Suprapubic skin (tissue), 4 donors: ENCODE measurements around the gene SH3PXD2B. TPM values are rescaled to one million over a fixed set of nuclear protein-coding genes. Genes with fewer than 3 reads are reported as not detected.
"Not testable (repeated sequence)": the region's sequence is repeated elsewhere in the genome, so short reads cannot be mapped to it uniquely, and the experiment has no call there.

Experiments
- DNase-seq, 2 donors: peaks; one replicate each; pipeline ENCODE4 v3.0.0-alpha.2; 2019; ENCODE audit warnings: low spot score in 2 of 2
- H3K27ac ChIP-seq: fragments of 200-600 bp; sonication (generic); one replicate; pipeline ENCODE4 v1.5.1; 2019
- H3K27me3 ChIP-seq: fragments of 200-600 bp; sonication (generic); one replicate; pipeline ENCODE4 v1.5.1; 2019
- H3K36me3 ChIP-seq: fragments of 200-600 bp; sonication (generic); one replicate; pipeline ENCODE4 v1.5.1; 2019
- H3K4me1 ChIP-seq: fragments of 200-600 bp; sonication (generic); one replicate; pipeline ENCODE4 v1.5.1; 2019
- H3K4me3 ChIP-seq: fragments of 200-600 bp; sonication (generic); one replicate; pipeline ENCODE4 v1.5.1; 2019; ENCODE audit warnings: mild to moderate bottlenecking
- H3K9me3 ChIP-seq: fragments of 200-600 bp; sonication (generic); one replicate; pipeline ENCODE4 v1.5.1; 2019
- EP300 ChIP-seq: sonication (generic); formaldehyde crosslinking; IDR thresholded peaks from one replicate; pipeline ENCODE4 v1.6.1; 2017; ENCODE audit warnings: antibody characterized with exemption
- POLR2A ChIP-seq, 2 donors: fragments of 450-650 bp; IDR thresholded peaks; one replicate each; pipeline ENCODE4 v1.6.1; 2017; ENCODE audit warnings: antibody characterized with exemption in 2 of 2, mild to moderate bottlenecking in 2 of 2, moderate library complexity in 2 of 2
- POLR2AphosphoS5 ChIP-seq, 3 donors: sonication (generic); formaldehyde crosslinking; IDR thresholded peaks; one replicate each; pipeline ENCODE4 v1.6.1; 2017; ENCODE audit warnings: antibody characterized with exemption in 3 of 3
- WGBS: methylation state at CpG from one replicate; pipeline ENCODE4 v1.1.5; 2018; 5-methylcytosine and 5-hydroxymethylcytosine counted together
- total RNA-seq, 4 donors: library from RNA; depleted of rRNA; stranded (reverse); fragments of >200 nt; gene quantifications; one replicate each; pipeline ENCODE4 v1.1.0, GENCODE V29; 2016
- TF ChIP-seq, protein P1 (sequence below), 2 donors: fragments of 200-600 bp in 1 of 2; fragments of 450-650 bp in 1 of 2; sonication (generic) in 1 of 2; IDR thresholded peaks; one replicate each; pipeline ENCODE4 v1.5.1; 2016 to 2019; ENCODE audit warnings: antibody characterized with exemption in 2 of 2, mild to moderate bottlenecking in 1 of 2, moderate library complexity in 1 of 2

SH3PXD2B gene
- total RNA-seq, 4 donors from 2014 or later = 29.1 to 42.1 (median 31.3) TPM

DNA sequence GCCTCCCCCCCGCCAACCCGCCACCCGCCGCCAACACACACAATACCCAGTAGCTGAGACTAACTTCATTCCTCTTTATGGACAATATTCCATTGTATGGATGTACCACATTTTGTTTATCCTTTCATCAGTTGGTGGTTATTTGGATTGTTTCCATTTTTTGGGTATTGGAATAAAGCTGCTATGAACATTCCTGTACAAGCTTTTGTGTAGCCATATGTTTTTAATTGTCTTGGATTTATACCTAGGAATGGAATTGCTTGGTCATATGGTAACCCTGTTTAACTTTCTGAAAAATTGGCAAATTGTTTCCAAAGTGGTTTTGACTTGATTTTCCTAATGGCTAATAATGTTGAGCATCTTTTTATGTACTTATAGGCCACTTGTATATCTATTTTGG is 165.9 kb downstream of the SH3PXD2B start:
- H3K4me1 ChIP-seq = peaks cover 16% of the 10 kb centered on the region
- H3K27me3 ChIP-seq = no peaks in the 10 kb centered on the region
- no peak for DNase-seq
- no peak overlapping the region for H3K4me3 ChIP-seq
- TF ChIP-seq, protein P1, sequence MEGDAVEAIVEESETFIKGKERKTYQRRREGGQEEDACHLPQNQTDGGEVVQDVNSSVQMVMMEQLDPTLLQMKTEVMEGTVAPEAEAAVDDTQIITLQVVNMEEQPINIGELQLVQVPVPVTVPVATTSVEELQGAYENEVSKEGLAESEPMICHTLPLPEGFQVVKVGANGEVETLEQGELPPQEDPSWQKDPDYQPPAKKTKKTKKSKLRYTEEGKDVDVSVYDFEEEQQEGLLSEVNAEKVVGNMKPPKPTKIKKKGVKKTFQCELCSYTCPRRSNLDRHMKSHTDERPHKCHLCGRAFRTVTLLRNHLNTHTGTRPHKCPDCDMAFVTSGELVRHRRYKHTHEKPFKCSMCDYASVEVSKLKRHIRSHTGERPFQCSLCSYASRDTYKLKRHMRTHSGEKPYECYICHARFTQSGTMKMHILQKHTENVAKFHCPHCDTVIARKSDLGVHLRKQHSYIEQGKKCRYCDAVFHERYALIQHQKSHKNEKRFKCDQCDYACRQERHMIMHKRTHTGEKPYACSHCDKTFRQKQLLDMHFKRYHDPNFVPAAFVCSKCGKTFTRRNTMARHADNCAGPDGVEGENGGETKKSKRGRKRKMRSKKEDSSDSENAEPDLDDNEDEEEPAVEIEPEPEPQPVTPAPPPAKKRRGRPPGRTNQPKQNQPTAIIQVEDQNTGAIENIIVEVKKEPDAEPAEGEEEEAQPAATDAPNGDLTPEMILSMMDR (IDR thresholded peaks at IDR 0.05) = no peak
- TF ChIP-seq POLR2A (IDR thresholded peaks at IDR 0.05) (no peak), POLR2AphosphoS5 (IDR thresholded peaks at IDR 0.05) (no peak), EP300 (no peak)
- no peaks in the 10 kb centered on the region for H3K36me3 ChIP-seq
- no peak overlapping the region for H3K27ac ChIP-seq
- WGBS = 96% methylated on average over 4 of the region's 4 CpGs
- H3K9me3 ChIP-seq = no peaks in the 10 kb centered on the region

DNA sequence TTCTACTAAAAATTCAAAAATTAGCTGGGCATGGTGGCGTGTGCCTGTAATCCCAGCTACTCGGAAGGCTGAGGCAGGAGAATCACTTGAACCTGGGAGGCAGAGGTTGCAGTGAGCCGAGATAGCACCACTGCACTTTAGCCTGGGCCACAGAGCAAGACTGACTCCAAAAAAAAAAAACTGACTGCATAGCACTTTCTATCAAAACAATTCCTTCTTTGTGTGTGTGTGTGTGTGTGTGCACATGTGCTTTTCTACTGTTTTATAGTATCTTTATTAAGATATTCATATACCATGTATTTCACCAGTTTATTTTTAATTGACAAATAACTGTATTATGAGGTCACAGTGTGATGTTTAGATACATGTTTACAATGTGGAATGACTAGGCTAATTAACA is 167.2 kb downstream of the SH3PXD2B start:
- not testable (repeated sequence) for H3K4me3 ChIP-seq, H3K27me3 ChIP-seq, H3K36me3 ChIP-seq, H3K27ac ChIP-seq, DNase-seq, H3K9me3 ChIP-seq
- peaks cover 20% of the 10 kb centered on the region for H3K4me1 ChIP-seq
- 94% methylated on average over 3 of the region's 3 CpGs for WGBS

DNA sequence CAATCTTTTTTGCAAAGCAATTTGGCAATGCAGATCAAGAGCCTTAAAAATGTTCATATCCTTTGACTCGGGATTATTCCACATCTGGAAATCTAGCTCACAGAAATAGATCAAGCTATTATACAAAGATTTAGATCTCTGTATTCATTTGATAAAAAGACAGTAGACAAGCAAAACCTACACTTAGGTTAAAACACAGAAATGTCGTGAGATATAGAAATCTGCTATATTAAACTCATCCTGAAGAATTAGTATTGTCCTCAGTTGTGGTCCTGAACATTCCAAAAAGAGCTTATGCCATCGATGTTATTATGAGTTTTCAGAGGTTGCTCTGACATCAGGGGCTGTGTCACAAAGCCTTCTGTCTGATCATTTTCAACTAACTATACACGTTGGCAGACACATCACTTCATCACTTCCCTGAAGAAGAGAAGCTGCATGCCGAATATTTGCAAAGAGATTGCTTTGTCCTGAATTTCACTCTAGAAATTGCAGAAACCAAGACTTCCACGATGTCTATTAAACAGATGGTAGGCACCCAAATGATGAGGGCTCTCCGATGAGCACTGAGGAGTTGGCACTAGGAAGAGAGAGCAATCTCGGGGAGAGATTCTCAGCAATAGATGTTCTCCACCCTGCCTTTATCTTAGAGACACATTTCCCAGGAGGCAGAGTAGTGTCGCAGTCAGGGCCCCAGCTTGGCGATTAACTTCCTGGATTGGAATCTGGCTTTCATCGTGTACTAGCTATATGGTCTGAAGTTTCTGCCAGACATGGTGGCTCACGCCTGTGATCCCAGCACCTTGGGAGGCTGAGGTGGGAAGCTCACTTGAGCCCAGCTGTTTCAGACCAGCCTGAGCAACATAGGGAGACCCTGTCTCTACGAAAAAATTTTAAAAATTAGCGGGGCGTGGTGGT is 168.8 kb downstream of the SH3PXD2B start:
- no peaks in the 10 kb centered on the region for H3K9me3 ChIP-seq
- H3K27ac ChIP-seq = no peak overlapping the region
- no peak for TF ChIP-seq EP300
- DNase-seq = no peak
- H3K27me3 ChIP-seq = no peaks in the 10 kb centered on the region
- H3K36me3 ChIP-seq = no peaks in the 10 kb centered on the region
- no peak overlapping the region for H3K4me3 ChIP-seq
- 55% methylated on average over 15 of the region's 15 CpGs for WGBS
- H3K4me1 ChIP-seq = peaks cover 36% of the 10 kb centered on the region

DNA sequence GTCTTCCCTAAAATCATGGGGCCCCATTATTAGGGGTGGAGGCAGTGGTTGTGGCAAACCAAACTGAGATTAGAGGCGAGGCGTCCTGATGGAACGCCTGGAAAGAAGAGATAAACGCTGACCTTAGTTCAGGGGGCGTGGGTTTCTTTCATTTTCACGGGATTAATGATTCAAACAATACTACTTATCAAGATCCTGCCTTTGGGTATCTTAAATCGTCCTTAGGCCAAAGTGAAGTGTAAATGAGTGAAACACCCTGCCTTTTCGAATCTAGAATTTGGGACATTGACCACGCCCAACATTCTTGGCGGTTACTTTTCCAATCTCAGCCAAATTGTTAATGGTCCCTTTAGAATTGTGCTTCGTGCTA is 169.7 kb downstream of the SH3PXD2B start:
- H3K4me1 ChIP-seq = peaks cover 36% of the 10 kb centered on the region

DNA sequence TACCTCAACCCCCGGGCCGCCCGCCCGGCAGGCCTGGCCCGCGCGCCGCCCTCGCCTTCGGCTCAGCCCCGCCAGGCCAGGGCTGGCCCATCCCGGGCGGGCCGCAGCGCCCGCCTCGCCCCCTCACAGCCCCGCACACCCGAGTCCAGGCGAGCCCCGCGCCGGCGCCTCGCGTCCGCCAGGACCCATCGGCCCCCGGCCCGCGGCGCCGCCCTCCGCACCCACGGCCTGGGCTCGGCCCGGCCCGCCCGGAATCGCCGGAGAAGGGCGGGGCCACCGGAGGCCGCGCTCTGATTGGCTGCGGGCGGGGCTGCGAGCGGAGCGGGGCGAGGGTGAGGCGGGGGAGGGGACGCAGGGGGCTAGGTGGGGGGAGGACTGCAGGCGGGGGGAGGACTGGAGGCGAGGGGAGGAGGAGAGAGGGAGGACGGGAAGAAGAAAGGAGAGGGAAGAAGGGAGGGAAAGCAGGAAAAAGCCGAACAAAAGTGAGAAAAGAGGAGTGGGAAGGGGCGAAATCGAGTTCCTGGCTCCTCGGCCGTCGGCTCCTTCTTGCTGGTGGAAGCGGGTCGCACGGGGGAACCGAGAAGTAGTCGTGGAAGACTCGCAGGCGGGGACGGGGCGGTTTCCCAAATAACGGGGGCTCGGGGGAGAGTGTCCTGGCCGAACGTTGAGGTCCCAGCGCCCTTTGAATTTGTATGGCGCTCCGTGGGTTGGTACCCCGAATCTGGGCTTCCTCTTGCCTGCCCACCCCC is 170.3 kb downstream of the SH3PXD2B start:
- Histone ChIP-seq H3K27me3 (no peaks in the 10 kb centered on the region), H3K9me3 (no peaks in the 10 kb centered on the region), H3K27ac (peak overlapping the region; percentile 83), H3K4me1 (peaks cover 36% of the 10 kb centered on the region), H3K4me3 (peak overlapping the region; percentile 67), H3K36me3 (no peaks in the 10 kb centered on the region)
- TF ChIP-seq EP300 (no peak), POLR2AphosphoS5 (IDR thresholded peaks at IDR 0.05) (no peak), POLR2A (IDR thresholded peaks at IDR 0.05) (peak in 1 of 2 donors; percentile 72)
- TF ChIP-seq, protein P1 (IDR thresholded peaks at IDR 0.05) = no peak
- WGBS = 2% methylated on average over 43 of the region's 79 CpGs
- peak; percentile 86 to 87 for DNase-seq

More for the DNA sequence above, 169.7 kb downstream of the SH3PXD2B start:
- peak overlapping the region; percentile 83 for H3K27ac ChIP-seq
- no peaks in the 10 kb centered on the region for H3K9me3 ChIP-seq
- peak overlapping the region; percentile 67 for H3K4me3 ChIP-seq
- TF ChIP-seq, protein P1 (IDR thresholded peaks at IDR 0.05) = no peak
- TF ChIP-seq POLR2AphosphoS5 (IDR thresholded peaks at IDR 0.05) (no peak), EP300 (no peak), POLR2A (IDR thresholded peaks at IDR 0.05) (no peak)
- no peak for DNase-seq
- 2% methylated on average over 11 of the region's 11 CpGs for WGBS
- no peaks in the 10 kb centered on the region for H3K36me3 ChIP-seq
- no peaks in the 10 kb centered on the region for H3K27me3 ChIP-seq
